Activated gamma-delta T cell treated with anti-CD3 and anti-CD28 coated beads, Interleukin-2, amount 50 U/mL, for 16 hours (primary cell): ENCODE data around the gene CIC.
"Not testable (repeated sequence)": the region's sequence is repeated elsewhere in the genome, so short reads cannot be mapped to it uniquely, and the experiment has no call there.

Source experiments
- DNase-seq: peaks from one replicate; pipeline ENCODE4 v3.0.0-alpha.2; 2020; ENCODE audit warnings: low read depth

Gene CIC

DNA sequence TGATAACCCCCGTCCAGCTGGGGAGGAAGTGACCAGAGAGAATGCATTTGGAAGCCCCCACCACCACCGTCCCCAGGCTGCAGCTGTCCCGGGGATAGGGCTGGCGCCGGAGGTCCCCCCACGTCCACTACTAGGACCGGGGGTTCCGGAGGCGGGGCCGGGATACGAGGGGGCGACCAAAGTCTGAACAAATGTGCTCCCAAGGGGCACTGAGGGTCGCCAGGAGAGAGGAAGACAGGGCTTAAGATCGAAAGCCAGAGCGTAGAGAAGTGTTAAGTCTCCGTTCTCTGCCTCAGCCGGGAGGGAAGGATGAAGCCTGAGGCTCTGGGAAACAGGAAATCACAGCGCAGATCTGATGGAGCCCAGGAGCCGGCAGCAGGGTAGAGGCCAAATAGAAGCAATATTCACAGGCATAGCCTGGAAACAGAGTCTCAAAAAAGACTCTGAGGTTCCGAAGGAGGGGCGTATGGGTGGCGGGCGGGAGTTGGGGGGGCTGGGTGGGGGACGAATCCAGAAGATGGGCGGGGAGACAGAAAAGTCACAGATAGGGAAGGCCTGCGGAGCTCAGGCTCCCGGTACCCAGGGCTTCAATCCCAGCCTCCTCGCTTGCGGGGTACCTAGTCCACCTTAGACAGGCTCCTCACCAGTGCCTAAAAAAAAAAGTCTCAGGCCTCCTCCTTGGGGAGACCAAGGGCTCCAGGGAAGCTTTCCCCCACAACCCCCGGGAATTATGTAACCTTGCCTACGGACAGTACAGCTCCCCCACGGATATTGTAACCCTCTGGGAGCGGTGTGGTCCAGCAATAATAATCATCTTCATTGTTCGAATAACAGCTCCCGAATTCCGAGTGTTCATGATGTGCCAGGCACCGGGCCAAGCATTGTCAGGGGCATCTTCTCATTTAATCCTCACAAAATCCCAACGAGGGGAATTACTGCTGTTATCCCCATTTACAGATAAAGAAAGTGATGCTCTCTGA is 13.0 kb upstream of the CIC start:
- no peak for DNase-seq

DNA sequence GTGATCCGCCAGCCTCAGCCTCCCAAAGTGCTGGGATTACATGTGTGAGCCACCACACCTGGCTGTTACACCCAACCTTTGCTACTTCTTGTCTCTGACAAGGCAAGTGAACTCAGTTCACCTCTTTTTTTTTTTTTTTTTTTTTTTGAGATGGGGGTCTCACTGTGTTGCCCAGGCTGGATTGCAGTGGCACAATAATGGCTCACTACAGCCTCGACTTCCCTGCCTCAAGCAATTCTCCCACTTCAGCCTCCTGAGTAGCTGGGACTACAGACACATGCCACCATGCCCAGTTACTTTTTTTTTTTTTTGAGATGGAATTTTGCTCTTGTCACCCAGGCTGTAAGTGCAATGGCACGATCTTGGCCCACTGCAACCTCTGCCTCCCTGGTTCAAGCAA is 11.2 kb upstream of the CIC start:
- not testable (repeated sequence) for DNase-seq

DNA sequence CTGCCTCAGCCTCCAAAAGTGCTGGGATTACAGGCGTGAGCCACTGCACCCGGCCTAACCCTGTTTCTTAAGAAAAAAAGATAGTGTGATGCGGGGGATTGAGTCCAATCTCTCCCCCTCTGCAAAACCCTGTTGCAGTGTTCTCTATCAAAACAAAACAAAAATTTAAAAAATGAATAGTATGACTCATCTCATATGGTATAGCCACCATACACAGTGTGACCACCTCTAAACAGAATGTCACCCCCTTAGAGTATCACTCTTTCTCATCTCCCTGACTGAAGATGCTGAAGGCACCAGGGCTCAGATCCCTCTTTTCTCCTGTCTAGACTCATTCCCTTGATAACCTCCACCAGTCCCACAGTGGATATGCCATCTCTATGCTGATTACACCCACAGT is 7.3 kb upstream of the CIC start:
- no peak for DNase-seq

DNA sequence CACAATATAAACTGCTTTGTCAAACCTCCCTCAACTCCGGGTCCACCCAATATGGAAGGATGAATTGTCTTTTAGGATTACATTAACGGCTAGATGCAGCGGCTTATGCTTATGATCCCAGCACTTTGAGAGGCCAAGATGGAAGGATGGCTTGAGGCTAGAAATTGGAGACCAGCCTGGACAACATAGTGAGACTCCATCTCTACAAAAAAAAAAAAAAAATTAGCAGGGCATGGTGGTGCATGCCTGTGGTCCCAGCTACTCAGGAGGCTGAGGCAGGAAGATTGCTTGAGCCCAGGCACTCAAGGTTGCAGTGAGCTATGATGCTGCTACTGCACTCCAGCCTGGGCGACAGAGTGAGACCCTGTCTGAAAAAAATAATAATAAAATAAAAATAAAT is 2.9 kb upstream of the CIC start:
- not testable (repeated sequence) for DNase-seq

DNA sequence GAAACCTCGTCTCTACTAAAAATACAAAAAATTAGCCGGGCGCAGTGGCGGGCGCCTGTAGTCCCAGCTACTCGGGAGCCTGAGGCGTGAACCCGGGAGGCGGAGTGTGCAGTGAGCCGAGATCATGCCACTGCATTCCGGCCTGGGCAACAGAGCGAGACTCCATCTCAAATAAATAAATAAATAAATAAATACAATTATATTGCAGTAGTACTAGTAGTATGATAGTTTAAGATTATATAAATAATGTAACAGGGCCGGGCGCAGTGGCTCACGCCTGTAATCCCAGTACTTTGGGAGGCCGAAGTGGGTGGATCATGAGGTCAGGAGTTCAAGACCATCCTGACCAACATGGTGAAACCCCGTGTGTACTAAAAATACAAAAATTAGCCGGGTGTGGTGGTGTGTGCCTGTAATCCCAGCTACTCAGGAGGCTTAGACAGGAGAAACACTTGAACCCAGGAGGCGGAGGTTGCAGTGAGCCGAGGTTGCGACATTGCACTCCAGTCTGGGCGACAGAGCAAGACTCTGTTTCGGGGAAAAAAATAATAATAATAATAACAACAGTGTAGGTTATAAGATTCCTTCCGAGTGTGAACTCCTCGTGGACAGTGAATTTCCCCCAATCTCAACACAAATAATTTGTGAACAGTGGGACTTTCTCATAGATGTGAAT is 2.0 kb upstream of the CIC start:
- not testable (repeated sequence) for DNase-seq

DNA sequence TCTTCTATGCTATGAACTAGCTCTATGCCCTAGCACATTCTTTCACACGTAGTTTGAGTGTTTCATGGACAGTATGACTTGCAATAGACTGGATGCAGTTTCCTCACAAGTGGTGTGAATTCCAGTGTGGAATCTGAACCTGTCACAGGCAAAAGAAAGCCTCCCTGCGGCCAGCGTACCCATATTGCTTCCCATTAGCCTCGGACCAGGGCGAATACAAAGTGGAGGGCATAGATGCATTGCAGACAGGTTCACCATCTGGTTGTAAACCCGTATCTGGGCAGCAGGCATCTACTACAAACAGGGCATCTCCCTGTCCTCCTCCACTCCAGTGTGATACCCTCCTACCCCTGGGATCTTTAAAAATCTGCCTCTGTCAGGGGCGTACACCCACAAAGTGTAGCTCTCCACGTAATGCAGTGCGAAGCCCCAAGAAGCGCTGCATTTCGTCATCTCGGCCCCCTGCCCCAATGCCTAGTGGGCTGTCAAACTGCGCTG is 1.4 kb upstream of the CIC start:
- DNase-seq, result no peak

DNA sequence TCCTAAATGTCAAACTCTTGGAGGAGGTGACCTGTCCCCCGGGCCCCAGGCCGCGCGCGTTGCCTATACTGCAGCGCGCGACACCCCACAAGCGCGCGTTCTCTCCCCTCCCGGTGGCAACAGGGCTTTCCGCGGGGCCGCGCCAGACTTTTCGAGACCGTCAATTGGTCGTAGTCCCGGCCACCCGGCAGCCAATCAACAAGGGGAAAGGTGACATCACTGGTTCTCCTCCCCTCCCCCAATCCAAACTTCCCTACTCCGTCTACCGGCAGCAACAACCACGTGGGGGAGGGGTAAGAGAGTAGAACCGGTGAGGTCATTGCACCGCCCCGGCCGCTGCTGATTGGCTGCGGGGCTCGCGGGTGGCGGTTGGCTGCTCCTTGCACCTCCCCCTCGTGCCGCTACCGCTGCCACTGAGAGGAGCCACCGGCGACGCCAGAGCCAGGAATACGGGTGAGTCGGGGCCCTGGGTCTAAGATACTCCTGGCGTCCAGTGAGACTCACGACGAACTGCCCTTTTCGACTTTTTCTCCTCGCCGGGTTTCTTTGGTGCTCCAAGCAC is 829 bp upstream of the CIC start:
- peak; percentile 97 for DNase-seq

DNA sequence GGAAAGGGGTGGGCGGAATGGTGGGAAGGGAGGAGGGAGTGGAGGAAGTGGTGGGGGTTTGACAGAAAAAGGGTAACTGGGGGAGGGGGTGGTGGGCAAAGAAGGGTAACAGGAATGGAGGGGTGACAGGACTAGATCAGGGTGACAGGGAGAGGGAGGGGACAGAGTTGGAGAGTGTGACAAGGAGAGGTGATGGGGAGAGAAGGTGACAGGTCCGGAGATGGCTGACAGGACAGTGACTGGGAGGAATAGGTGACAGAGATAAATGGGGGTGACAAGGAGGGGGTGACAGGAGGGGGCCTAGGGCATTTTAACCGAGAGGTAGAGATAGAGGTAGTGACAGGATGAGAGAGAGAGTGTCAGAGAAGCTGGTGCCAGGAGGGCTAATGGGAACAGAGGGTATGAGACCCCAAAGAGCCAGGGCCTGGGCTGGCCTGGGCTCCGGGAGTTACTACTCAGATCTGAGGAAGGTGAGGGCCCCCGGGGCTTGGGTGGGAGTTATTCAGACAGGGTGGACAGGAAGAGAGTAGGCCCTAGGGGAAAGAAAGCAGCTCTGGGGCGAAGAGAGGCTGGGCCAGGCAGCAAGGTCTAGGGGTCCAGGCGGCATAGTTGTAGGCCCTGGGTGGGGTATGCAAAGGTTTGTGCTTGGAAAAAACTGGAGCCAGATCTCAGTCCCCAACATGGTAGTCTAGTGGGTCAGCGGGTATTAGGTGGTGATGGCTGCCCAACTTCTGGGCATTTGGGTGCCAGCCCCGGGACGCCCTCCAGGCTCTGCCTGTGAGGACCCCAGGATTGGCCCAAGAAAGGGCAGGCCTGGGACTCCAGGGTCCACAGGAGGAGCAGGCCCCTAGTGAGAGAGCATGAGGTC is 660 bp downstream of the CIC start:
- DNase-seq, result no peak

DNA sequence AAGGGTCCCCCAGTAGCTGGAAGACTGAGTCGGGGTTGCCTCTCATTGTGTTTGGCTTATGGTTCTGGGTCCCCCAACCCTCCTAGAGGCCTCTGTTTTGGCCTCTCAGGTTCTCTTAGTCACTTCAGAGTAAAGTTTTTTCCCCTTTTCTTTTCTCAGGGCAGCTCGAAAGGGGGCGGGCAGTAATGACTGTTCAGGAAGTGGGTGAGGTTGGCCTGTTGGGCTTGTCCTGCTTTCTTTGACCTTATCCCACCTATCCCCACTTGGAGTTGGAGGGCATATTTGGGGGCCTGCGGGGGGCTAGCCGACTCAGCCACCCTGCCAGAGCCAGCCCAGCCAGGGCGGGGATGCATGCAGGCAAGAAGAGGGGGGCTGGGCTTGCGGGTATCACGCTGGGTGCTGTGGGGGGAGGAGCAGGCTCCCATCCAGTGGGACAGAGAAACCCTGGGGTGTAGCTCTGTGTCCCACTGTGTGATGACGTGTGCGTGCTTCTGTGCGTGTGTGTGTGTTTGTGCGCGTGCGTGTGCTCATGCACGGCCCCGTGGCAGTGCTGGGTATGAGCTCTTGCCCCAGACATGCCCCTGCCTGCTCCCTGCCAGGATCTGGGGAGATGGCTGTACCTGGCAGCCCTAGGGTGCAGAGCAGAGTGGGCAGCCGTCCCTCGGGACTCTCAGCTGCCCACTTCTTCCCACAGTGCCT is 1.4 kb downstream of the CIC start:
- peak; percentile 41 for DNase-seq

DNA sequence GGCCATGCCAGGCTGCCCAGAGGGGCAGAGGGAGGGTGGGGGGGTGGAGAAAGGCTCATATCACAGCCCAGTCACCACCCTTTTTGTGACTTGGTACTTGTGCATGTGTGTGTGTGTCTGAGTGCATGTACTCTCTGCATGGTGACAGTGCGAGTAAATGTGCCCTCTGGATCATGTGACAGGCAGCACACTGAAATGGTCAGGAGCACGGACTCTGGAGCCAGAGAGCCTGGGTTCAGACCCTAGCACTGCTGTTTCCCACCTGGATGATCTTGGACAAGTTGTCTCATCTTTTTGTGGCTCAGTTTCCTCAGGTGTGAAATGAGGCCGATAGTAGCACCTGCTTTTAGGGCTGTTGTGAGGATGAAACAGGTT is 2.0 kb downstream of the CIC start:
- DNase-seq, result no peak

DNA sequence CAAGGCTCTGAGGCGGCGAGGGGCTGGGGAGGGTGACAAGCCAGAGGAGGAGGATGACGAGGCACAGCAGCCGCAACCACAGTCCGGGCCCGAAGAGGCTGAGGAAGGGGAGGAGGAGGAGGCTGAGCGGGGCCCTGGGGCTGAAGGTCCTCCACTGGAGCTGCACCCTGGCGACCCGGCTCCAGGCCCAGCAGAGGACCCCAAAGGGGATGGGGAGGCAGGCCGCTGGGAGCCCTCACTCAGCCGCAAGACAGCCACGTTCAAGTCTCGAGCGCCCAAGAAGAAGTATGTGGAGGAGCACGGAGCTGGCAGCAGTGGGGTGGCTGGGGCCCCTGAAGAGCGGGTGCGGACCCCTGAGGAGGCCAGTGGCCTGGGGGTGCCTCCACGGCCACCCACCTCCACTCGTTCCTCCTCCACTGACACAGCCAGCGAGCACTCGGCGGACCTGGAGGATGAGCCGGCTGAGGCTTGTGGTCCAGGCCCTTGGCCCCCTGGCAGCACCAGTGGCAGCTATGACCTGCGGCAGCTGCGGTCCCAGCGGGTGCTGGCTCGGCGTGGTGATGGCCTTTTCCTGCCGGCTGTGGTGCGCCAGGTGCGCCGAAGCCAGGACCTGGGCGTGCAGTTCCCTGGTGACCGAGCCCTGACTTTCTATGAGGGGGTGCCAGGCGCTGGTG is 2.9 kb downstream of the CIC start:
- DNase-seq, result no peak

DNA sequence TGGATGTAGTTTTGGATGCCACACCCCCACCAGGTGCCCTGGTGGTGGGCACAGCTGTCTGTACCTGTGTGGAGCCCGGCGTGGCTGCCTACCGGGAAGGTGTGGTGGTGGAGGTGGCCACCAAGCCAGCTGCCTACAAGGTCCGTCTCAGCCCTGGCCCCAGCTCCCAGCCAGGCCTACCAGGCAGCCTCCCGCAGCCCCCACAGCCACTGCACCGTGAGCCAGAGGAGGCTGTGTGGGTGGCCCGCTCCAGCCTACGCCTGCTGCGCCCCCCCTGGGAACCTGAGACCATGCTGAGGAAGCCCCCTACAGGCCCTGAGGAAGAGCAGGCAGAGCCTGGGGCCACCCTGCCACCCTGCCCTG is 3.5 kb downstream of the CIC start:
- DNase-seq, result no peak

DNA sequence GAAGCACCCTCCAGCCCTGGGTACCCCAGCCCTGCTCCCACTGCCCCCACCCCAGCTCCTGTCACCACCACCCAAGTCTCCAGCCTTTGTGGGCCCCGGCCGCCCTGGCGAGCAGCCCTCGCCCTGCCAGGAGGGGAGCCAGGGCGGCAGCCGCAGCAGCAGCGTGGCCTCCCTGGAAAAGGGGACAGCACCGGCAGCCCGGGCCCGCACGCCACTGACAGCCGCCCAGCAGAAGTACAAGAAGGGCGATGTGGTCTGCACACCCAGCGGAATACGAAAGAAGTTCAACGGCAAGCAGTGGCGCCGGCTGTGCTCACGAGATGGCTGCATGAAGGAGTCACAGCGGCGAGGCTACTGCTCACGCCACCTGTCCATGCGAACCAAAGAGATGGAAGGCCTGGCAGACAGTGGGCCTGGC is 3.9 kb downstream of the CIC start:
- DNase-seq, result no peak

DNA sequence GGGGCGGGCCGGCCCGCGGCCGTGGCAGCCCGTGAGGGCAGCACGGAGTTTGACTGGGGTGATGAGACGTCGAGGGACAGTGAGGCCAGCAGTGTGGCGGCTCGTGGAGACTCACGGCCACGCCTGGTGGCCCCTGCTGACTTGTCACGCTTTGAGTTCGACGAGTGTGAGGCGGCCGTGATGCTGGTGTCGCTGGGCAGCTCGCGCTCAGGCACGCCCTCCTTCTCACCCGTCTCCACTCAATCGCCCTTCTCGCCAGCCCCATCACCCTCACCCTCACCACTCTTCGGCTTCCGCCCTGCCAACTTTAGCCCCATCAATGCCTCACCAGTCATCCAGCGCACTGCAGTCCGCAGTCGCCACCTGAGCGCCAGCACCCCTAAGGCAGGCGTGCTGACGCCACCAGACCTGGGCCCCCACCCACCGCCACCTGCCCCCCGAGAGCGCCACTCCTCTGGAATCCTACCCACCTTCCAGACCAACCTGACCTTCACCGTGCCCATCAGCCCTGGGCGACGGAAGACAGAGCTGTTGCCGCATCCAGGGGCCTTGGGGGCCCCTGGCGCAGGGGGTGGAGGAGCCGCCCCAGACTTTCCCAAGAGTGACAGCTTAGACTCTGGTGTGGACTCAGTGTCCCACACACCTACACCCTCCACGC is 4.5 kb downstream of the CIC start:
- DNase-seq, result no peak

DNA sequence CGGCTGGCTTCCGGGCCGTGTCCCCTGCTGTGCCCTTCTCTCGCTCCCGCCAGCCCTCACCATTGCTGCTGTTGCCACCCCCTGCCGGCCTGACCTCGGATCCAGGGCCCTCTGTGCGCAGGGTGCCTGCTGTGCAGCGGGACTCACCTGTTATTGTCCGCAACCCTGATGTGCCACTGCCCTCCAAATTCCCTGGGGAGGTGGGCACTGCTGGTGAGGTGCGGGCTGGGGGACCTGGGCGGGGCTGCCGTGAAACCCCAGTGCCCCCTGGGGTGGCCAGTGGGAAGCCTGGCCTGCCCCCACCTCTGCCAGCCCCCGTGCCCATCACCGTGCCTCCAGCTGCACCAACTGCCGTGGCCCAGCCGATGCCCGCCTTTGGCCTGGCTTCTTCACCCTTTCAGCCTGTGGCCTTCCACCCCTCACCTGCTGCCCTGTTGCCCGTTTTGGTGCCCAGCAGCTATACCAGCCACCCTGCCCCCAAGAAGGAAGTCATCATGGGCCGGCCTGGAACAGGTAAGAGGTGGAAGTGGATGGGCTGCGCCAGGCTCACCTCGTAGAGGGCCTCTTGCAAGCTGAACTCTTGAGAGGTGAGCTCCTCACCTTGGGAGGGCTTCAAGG is 5.1 kb downstream of the CIC start:
- no peak for DNase-seq

DNA sequence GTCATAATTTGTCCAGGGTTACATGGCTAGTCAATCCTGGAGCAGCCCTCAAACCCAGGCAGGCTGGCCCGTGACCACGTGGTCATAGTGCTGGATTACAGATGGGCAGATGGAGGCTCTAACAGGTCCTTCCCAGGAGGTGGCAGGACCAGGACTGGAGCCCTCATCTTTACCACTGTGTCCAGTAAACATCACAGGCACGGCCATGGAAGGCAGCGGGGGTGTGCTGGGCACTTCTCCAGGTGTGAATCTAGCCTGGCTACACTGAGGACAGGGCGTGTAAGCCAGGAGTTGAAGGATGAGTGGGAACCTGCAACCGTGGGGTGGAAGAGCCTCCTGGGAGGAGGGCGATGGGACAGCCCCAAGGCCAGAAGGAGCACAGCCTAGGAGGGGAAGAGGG is 6.1 kb downstream of the CIC start:
- DNase-seq, result no peak

DNA sequence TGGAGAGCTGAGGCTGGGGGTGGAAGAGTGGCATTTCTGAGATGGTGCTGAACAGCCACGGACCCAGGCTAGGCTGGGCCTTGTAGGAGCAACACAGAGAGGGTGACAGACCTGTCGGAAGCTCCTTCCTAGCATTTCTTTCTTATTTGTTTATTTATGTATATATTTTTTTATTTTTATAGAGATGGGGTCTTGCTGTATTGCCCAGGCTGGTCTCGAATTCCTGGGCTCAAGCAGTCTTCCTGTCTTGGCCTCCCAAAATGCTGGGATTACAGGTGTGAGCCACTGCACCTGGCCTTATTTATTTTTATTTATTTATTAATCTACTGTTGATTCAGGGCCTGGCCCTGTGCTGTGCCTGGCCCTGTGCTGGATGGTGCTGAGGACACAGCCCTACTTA is 6.5 kb downstream of the CIC start:
- no peak for DNase-seq

DNA sequence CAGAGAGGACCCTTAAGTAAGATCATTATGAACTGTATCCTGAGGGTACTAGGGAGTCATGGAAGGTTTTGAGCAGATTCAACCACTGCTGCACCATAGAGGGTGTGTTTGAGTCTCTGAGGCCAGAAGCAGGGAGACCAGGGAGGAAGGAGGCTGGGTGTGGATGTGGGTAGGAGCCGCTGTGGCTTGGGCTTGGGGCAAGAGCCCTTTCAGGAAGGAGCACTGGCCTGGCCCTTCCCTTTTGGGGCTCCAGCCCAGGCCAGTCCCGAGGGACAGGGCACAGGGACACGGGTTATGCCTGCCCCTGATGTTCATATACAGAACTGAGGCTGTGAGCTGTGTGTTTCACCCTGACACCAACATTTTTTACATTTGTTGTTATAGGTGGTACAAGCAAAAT is 7.2 kb downstream of the CIC start:
- no peak for DNase-seq

DNA sequence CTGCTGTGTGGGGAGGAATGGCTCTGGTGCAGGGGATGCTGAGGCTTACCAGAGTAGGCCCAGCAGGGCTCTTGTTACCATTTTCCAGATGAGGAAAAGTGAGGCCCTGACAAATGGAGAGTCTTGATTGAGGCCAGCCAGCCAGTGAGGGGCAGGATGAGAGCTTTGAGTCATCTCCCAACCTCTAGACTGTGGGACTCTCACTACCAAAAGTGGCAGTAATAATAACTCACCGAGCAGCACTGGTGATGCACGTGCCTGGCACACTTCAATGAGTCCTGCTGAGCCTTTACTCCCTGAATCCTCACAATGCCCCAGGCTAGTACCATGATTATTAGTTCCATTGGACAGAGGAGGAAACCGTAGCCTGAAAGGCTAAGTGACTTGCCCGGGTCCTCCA is 7.8 kb downstream of the CIC start:
- DNase-seq, result no peak
